ENCODE data around the gene CA6.
A peak's percentile ranks its signal among the peaks of the same experiment; 100 is the strongest.
"Not testable (repeated sequence)": the region's sequence is repeated elsewhere in the genome, so short reads cannot be mapped to it uniquely, and the experiment has no call there.

The CA6 gene

DNA sequence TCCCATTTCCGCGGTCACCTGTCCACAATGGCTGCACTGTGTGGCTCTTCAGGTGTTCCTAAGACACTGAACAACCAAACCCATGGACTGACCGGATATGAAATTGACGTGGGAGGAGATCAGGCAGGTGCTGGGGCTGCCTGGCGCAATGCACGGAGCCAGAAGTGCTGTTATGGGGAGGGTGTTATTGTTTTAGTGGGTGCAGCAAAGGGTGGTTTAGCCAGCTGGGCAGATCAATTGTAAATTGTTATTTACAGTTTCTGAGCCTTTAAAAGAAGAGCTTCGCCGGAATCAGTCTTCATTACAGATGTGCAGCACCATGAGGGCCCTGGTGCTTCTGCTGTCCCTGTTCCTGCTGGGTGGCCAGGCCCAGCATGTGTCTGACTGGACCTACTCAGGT is at the start of gene CA6:
Gene CA6 (plus strand): TSS at position 301 of the 400 bp plus-strand sequence. CDS start 19 bp downstream, at position 320.
- no peaks in the 10 kb centered on the region for H3K27me3 Mint-ChIP-seq

DNA sequence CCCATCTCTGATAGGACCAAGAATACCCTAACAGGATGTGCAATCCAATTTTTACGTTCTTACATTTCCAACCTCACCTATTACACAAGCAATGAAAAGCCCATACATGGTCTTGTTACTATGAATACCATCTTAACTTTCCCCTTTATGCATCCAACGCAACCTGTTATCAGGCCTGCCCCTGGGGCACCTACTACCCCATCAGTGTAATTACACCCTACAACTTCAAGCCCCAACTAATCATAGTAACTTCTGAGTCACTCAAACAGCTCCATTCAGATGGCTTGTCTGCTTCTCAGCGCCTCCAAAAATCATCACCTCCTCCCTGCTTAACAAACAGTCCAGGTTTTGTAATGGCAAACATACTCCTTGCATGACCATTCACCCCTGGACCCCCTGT is 48.9 kb upstream of the CA6 start:
- H3K27me3 Mint-ChIP-seq; H3K36me3 Mint-ChIP-seq (ENCODE audit: low read depth); H3K4me3 Mint-ChIP-seq; H3K27ac Mint-ChIP-seq; H3K9me3 Mint-ChIP-seq; intact Hi-C loops (cut with micrococcal nuclease): not testable (repeated sequence)
- peaks cover 17% of the 10 kb centered on the region for H3K4me1 Mint-ChIP-seq (ENCODE audit: low read depth)

More for the DNA sequence above, at the start of gene CA6:
- Mint-ChIP-seq H3K4me1 (ENCODE audit: low read depth) (peaks cover 15% of the 10 kb centered on the region), H3K9me3 (no peaks in the 10 kb centered on the region), H3K36me3 (ENCODE audit: low read depth) (no peaks in the 10 kb centered on the region), H3K27ac (no peak within 1 kb of the TSS), H3K4me3 (no peak within 1 kb of the TSS)
- intact Hi-C loops (cut with micrococcal nuclease): no loop called here

DNA sequence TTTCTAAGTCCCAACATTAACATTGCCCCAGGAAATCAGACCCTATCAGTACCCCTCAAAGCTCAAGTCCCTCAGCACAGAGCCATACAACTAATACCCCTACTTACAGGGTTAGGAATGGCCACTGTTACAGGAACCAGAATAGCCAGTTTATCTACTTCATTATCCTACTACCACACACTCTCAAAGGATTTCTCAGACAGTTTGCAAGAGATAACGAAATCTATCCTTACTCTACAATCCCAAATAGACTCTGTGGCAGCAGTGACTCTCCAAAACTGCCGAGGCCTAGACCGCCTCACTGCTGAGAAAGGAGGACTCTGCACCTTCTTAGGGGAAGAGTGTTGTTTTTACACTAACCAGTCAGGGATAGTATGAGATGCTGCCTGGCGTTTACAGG is 48.2 kb upstream of the CA6 start:
- H3K4me3 Mint-ChIP-seq; H3K4me1 Mint-ChIP-seq (ENCODE audit: low read depth); intact Hi-C loops (cut with micrococcal nuclease); H3K27me3 Mint-ChIP-seq; H3K27ac Mint-ChIP-seq; H3K36me3 Mint-ChIP-seq (ENCODE audit: low read depth); H3K9me3 Mint-ChIP-seq: not testable (repeated sequence)

DNA sequence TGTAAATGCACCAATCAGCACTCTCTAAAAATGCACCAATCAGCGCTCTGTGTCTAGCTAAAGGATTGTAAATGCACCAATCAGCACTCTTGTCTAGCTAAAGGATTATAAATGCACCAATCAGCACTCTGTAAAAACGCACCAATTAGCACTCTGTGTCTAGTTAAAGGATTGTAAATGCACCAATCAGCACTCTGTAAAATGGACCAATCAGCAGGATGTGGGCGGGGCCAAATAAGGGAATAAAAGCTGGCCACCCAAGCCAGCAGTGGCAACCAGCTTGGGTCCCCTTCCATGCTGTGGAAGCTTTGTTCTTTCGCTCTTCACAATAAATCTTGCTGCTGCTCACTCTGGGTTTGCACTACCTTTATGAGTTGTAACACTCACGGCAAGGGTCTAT is 47.2 kb upstream of the CA6 start:
- H3K4me3 Mint-ChIP-seq; H3K4me1 Mint-ChIP-seq (ENCODE audit: low read depth); intact Hi-C loops (cut with micrococcal nuclease); H3K36me3 Mint-ChIP-seq (ENCODE audit: low read depth); H3K27ac Mint-ChIP-seq; H3K9me3 Mint-ChIP-seq; H3K27me3 Mint-ChIP-seq: not testable (repeated sequence)

DNA sequence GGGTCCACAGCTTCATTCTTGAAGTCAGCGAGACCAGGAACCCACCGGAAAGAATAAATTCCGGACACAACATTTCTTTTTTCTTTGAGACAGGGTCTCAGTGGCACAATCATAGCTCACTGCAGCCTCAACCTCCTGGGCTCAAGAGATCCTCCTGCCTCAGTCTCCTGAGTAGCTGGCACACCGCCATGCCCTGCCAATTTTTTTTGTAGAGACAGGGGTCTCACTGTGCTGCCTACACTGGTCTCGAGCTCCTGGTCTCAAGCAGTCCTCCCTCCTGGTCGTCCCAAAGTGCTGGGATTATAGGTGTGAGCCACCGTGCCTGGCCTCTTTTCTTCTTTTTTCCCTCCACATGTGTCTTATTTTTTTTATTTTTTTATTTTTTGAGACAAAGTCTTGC is 46.6 kb upstream of the CA6 start:
- H3K9me3 Mint-ChIP-seq: peaks cover 9% of the 10 kb centered on the region
- no peak overlapping the region for H3K4me3 Mint-ChIP-seq
- peaks cover 2% of the 10 kb centered on the region for H3K27me3 Mint-ChIP-seq
- intact Hi-C loops (cut with micrococcal nuclease): no loop called here
- no peaks in the 10 kb centered on the region for H3K36me3 Mint-ChIP-seq (ENCODE audit: low read depth)
- no peak overlapping the region for H3K27ac Mint-ChIP-seq
- peaks cover 7% of the 10 kb centered on the region for H3K4me1 Mint-ChIP-seq (ENCODE audit: low read depth)

DNA sequence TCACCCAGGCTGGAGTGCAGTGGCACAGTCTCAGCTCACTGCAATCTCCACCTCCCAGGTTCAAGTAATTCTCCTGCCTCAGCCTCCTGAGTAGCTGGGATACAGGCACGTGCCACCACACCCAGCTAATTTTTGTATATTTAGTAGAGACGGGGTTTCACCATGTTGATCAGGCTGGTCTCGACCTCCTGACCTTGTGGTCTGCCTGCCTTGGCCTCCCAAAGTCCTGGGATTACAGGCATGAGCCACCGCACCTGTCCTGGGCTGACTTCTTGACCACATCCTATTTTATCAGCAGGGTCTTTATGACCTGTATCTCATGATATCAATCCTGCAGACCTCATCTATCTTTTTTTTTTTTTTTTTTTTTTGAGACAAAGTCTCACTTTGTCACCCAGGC is 45.0 kb upstream of the CA6 start:
- H3K36me3 Mint-ChIP-seq (ENCODE audit: low read depth); H3K27me3 Mint-ChIP-seq; H3K4me3 Mint-ChIP-seq; H3K27ac Mint-ChIP-seq; H3K4me1 Mint-ChIP-seq (ENCODE audit: low read depth); H3K9me3 Mint-ChIP-seq; intact Hi-C loops (cut with micrococcal nuclease): not testable (repeated sequence)

DNA sequence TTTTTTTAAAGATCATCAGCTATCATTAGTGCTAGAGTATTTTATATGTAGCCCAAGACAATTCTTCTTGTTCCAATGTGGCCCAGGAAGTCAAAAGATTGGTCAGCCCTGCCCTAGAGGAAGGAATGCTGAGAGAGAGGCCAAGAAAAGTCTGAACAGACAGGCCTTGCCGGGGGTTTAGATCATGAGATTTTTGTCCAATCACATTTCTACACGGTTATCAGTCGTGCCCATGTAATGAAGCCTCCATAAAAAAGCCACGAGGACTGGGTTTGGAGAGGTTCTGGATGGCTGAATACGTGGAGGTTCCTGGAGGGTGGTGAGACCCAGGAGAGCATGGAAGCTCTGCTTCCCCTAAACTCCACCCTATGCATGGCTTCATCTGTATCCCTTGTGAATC is 42.9 kb upstream of the CA6 start:
- Mint-ChIP-seq H3K4me3 (no peak overlapping the region), H3K27me3 (peaks cover 2% of the 10 kb centered on the region), H3K36me3 (ENCODE audit: low read depth) (no peaks in the 10 kb centered on the region), H3K9me3 (peaks cover 9% of the 10 kb centered on the region), H3K4me1 (ENCODE audit: low read depth) (peaks cover 7% of the 10 kb centered on the region), H3K27ac (no peak overlapping the region)
- intact Hi-C loops (cut with micrococcal nuclease): no loop called here

DNA sequence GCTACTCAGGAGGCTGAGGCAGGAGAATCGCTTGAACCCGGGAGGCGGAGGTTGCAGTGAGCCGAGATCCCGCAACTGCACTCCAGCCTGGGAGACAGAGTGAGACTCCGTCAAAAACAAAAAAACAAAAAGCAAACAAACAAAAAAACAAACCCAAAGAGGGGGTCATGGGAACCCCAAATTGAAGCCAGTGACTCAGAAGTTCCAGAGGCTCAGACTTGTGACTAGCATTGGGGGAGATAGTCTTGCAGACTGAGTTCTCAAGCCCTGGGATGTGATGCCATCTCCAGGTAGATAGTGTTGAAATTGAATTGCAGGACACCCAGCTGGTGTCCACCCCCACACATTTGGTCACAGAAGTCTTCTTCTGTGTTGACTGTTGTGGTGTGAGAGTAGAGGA is 42.3 kb upstream of the CA6 start:
- no peaks in the 10 kb centered on the region for H3K36me3 Mint-ChIP-seq (ENCODE audit: low read depth)
- intact Hi-C loops (cut with micrococcal nuclease): no loop called here
- peaks cover 11% of the 10 kb centered on the region for H3K4me1 Mint-ChIP-seq (ENCODE audit: low read depth)

DNA sequence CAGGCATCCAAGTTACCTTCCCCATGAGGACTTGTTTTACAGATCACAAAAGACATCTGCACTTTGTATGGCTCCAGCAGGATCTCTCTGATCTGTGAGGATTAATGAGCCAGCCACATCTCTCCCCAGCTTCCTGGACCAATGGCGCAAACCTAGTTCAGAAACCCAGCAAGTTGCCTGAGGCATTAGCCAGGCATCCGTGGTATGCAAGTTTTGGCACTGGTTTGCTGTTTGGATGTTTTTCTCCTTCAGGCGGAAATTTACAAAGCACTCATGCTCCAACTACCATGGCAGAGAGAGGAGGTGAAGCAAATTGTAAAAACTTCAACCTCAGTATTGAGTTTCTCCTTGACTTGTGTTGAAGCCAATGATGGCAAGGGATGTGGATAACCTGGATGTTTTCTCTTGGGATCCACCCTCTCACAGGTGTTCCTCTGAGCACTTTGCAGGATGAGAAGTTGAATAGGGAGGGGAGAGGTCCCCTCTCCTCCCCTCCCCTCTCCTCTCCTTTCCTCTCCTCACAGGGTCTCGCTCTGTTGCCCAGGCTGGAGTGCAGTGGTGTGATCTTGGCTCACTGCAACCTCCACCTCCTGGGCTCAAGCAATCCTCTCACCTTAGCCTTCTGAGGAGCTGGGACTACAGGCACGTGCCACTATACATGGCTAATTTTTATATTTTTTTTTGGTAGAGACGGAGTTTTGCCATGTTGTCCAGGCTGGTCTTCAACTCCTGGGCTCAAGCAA is 41.6 kb upstream of the CA6 start:
- Mint-ChIP-seq H3K27me3 (no peaks in the 10 kb centered on the region), H3K9me3 (no peaks in the 10 kb centered on the region), H3K36me3 (ENCODE audit: low read depth) (no peaks in the 10 kb centered on the region), H3K4me1 (ENCODE audit: low read depth) (peaks cover 18% of the 10 kb centered on the region), H3K4me3 (no peak overlapping the region), H3K27ac (no peak overlapping the region)
- intact Hi-C loops (cut with micrococcal nuclease): no loop called here

More for the DNA sequence above, 42.3 kb upstream of the CA6 start:
- Mint-ChIP-seq H3K9me3 (peaks cover 4% of the 10 kb centered on the region), H3K27ac (no peak overlapping the region), H3K27me3 (peaks cover 2% of the 10 kb centered on the region), H3K4me3 (no peak overlapping the region)

DNA sequence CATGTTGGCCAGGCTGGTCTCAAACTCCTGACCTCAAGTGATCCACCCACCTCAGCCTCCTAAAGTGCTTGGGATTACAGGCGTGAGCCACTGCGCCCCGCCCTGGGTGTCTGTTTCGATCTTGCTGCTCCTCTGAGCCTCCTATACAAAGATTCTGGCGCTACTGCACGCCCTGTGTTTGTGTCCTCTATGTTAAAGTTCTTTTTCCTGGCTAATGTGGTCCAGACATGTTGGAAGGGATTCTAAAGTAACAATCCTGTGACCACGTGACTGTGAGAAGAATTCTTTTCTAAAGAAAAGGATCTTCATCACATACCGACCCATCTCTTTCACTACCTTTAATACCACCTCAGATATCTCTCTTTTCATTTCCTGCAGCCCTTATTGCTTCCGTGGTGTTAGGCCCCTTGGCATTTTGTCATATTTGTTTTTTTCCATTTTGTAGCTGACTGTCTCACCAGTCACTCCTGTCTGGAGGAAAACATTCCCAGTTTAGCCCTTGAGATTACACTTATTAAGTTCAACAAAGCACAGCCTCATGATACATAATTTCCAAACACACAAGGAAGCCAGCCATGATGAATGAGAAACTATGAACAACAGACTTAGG is 40.0 kb upstream of the CA6 start:
- Mint-ChIP-seq H3K27ac (no peak overlapping the region), H3K9me3 (no peaks in the 10 kb centered on the region), H3K4me3 (no peak overlapping the region), H3K4me1 (ENCODE audit: low read depth) (peaks cover 19% of the 10 kb centered on the region), H3K36me3 (ENCODE audit: low read depth) (no peaks in the 10 kb centered on the region), H3K27me3 (peaks cover 1% of the 10 kb centered on the region)
- intact Hi-C loops (cut with micrococcal nuclease): no loop called here

DNA sequence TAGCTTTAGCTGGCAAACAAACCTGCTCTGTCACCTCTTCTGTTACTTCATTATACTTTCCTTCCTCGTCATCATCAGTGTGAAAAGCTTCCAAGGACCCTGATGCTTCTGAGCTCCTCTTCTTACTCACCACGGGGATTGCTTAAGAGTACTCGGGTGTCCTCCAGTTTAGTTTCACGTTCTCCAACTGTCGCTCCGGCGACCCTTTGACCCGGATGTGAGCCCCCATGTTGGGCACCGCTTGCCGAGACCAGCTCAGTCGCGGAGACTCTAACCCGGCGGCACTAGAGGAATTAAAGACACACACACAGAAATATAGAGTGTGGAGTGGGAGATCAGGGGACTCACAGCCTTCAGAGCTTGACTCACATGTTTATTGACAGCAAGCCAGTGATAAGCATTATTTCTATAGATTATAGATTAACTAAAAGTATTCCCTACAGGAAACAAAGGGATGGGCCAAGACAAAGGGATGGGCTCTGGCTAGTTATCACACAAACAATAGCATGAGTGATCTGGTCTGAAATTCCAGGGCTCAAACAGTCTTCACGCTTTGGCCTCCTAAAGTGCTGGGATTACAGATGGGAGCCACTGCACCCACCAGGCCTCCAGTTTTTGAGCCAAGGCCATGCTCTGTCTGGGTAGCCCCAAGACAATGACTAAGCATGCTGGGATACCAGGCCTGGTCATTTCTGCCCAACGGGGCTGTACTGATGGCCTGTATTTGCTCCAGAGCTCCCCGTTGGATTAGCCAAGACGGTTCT is 37.1 kb upstream of the CA6 start:
- Mint-ChIP-seq H3K9me3 (no peaks in the 10 kb centered on the region), H3K36me3 (ENCODE audit: low read depth) (no peaks in the 10 kb centered on the region), H3K4me3 (peak overlapping the region; percentile 47), H3K27ac (no peak overlapping the region), H3K27me3 (peaks cover 1% of the 10 kb centered on the region), H3K4me1 (ENCODE audit: low read depth) (peaks cover 19% of the 10 kb centered on the region)
- intact Hi-C loops (cut with micrococcal nuclease): no loop called here

DNA sequence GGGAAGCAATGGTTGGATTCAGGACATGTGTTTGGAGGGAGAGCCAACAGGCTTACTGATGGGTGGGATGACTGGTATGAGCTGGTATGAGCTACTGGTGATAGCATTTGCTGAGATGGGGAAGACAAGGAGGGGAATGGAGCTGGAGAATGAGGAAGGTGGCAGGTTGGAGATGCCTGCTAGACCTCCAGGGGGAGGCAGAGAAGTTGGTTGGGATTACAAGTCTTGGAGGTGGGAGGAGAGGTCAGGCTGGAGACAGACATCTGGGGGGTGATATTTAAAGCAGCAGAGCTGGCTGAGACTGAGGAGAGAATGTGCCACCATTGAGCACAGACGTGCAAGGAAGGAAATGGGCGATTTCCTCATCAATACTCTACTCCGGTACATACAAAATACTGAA is 35.3 kb upstream of the CA6 start:
- peaks cover 19% of the 10 kb centered on the region for H3K4me1 Mint-ChIP-seq (ENCODE audit: low read depth)
- no peak overlapping the region for H3K4me3 Mint-ChIP-seq
- no peaks in the 10 kb centered on the region for H3K9me3 Mint-ChIP-seq
- H3K27ac Mint-ChIP-seq: no peak overlapping the region
- intact Hi-C loops (cut with micrococcal nuclease): loop anchor here (10.0 kb wide), 1 partner anchor 284 kb away; no protein-coding TSS in a partner anchor
- H3K36me3 Mint-ChIP-seq (ENCODE audit: low read depth): no peaks in the 10 kb centered on the region
- peaks cover 1% of the 10 kb centered on the region for H3K27me3 Mint-ChIP-seq

DNA sequence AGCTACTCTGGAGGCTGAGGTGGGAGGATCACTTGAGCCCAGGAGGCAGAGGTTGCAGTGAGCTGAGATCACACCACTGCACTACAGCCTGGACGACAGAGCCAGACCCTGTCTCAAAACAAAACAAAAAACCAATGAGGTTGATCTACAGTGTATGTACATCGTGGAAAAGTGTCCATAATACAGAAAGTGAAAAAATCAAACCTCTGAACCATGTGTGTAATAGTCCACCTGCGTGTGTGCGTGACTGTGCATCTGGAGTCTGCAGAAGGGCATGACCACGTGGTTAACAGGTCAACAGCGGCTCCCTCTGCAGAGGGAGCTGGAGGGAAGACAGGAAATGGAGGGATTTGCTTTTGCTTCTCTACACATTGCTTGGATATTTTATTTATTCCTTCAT is 34.8 kb upstream of the CA6 start:
- Mint-ChIP-seq H3K4me3 (no peak overlapping the region), H3K27ac (no peak overlapping the region), H3K4me1 (ENCODE audit: low read depth) (peaks cover 19% of the 10 kb centered on the region), H3K9me3 (no peaks in the 10 kb centered on the region), H3K27me3 (peaks cover 1% of the 10 kb centered on the region), H3K36me3 (ENCODE audit: low read depth) (no peaks in the 10 kb centered on the region)
- intact Hi-C loops (cut with micrococcal nuclease): loop anchor here (10.0 kb wide), 1 partner anchor 284 kb away; no protein-coding TSS in a partner anchor
